ENCODE data around the gene RUNX2.
A peak's percentile ranks its signal among the peaks of the same experiment; 100 is the strongest.

RUNX2 gene

DNA sequence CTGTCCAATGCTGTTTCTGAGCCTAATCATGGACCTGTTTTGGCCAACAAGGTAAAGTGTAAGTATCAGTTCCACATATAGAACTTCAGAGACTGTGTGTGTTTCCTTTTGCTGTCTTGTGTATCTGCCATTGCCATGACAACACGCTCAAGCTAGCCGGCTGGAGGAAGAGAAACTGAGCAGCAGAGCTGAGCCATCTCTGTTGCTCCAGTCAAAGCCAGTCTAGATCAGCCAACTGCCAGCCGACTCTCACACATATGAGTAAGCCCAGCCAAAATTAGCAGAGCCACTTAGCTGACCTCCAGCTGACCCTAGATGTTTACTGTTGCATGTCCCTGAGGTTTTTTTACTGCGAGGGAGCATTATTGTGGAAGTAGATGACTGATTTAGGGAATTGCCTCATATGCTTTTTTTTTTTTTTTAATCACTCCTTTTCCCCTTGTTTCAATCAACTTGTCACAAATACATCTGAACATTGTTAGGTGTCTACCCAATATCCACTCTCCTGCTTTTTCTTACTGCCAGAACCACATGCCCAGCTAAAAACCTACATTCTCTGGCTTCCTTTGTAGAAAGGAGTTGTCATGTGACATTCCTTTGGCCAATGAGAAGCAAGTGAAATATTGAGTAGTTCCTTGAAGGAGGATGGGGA lies 353.9 kb downstream of the RUNX2 start:
- peak; percentile 31 for DNase-seq

DNA sequence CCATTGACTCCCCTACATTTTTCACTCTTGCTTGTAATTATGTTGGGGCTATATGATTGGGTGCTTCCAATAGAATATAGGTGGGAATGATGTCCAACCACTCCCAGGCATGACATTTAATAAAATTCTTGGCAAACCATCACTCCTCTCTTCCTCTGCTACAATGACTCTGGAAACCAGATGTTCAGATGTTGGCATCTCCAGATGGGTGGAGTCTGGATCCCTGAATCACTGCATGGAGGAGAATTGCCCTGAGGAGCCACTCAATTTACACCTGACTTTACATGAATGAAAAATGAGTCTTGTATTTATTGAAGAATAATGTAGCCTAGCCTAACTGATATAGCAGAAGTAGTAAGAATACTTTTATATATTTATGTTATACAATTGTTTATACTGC lies 356.3 kb downstream of the RUNX2 start:
- DNase-seq = no peak

- DNase-seq = no peak
Measured at GRCh38 chr6:45685076-45685475, 356.9 kb downstream of the RUNX2 start.

GRCh38 chr6:45686841-45687569 lies 358.9 kb downstream of the RUNX2 start:
- no peak for DNase-seq

DNA sequence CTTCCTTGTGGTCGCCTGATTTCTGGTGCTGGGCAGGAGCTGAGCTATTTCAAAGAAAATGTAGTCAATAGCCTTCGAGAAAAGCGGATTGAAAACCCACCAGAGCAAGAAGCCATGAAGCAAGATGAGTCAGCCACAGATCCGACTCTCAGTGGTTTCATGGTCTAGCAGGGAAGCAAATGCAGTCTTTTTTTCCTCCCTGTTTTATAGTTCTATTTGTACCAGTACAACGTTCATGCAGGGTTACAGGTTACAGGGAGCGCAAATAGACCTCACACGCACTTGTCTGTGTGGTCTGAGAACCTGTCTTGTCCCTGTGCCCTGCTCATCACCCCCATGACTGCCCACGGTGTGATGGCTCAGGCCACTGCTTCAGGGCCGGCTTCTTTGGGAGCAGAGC lies 359.4 kb downstream of the RUNX2 start:
- no peak for DNase-seq

DNA sequence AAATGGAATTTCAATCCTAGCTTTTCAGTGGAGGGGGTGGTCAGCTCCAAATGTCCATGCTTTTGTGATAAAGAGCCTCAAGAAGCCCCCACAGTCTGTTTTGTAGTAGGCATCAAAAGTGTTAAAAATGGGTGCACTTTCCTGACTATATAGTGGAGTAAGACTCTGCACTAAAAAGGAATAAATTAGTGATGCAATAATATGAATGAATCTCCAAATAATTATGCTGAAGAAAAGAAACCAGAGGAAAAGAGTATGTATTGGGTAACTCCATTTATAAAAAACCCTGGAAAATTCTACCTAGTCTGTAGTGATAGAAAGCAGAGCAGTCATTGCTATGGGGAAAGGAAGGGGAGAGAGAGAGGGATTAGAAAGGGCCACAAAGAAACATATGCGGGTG lies 360.1 kb downstream of the RUNX2 start:
- no peak for DNase-seq

DNA sequence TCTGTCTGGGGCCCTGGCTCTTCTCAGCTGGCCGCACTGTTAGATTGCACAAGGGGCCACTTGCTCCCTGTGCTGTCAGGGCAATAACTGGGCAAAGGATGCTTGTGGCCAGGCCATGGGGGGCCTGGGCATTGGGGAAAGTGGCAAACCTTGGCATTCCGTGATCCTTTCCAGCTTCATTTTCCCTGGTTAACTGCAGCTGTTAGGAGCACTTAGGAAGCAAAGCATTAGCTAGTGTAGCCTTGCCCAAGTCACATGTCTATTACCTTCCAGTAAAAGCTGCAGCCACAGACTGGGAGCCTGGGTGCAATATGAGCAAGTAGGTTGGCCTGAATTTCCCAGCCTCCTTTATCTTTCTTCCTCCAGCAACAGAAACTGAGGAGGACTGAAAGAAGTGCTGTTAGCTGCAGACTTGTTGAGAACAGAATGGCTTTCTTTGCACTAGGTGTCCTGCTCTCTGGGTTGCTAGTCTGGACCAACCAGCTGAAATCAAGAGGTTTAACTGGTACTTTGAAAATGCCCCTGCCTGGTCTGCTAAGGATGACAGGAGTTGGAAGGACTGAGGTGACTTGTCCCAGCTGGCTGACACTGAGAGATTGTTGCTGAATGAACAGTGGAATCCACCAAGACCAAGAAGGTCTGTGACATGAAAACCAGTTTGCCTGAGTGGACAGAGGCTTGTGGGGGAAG lies 361.9 kb downstream of the RUNX2 start:
- no peak for DNase-seq

DNA sequence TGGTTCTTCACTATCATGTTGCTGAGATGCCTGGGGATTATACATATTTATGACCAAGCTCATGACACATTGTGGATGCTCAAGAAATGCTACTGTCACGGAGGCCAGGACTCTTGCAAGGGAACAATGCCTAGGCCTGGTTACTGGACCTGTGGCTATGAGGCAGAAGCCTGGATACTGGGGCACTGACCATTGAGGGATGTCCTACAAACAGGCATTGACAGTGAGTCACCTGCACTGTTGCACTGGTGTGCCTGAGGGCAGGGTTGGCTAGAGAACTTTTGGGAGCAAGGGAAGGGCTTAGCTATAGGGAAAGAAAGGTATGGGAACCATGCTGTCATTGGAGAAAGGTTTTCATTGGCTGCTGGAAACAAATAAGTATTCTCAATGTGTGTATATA lies 362.7 kb downstream of the RUNX2 start:
- no peak for DNase-seq

- no peak for DNase-seq
Measured at GRCh38 chr6:45691426-45691825, 363.3 kb downstream of the RUNX2 start.

DNA sequence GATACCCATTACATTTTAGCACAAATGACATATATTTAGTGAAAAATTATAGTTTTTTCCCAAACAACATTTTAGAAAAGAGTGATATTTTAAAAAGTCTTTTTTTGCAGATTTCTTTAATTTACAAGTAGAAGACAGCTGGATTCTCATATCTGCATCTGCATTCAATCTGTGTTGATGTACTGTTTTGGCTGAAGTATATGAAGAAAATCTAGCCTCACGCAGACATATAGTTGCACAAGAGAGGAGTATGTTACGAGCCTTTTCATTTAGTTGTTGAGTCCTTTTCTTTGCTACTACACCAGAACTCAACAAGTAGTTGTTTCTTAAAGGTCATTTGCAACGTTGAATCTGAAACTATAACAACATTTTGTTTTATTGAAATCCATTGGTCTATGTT lies 363.9 kb downstream of the RUNX2 start:
- no peak for DNase-seq

GRCh38 chr6:45696738-45697137 lies 368.6 kb downstream of the RUNX2 start:
- DNase-seq = no peak

GRCh38 chr6:45697605-45698004 lies 369.5 kb downstream of the RUNX2 start:
- peak; percentile 97 for DNase-seq

- DNase-seq = peak; percentile 55
Measured at GRCh38 chr6:45698046-45698445, 369.9 kb downstream of the RUNX2 start.

DNA sequence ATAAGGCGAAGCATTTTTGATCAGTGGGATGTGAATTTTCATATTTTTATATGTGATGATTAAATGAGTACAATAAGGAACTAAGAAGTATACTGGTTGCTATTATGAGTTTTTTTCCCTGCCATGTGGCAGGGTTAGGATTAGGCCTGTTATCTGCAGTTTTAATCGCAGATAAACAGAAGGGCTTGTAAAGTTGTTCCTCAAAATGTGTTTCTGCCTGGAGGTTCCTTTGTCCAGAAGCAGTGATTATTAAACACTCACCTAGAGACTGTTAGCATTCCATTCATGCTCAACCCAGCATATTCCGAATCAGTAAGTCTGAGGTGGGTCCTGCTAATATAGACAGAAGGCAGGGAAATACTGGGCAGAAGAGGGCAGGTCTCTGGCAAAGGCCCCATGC lies 371.5 kb downstream of the RUNX2 start:
- DNase-seq = no peak

GRCh38 chr6:45702849-45703739 lies 375.0 kb downstream of the RUNX2 start:
- peak; percentile 85 for DNase-seq

GRCh38 chr6:45704056-45704800 lies 376.1 kb downstream of the RUNX2 start:
- DNase-seq = peak; percentile 61

GRCh38 chr6:45705137-45705855 lies 377.2 kb downstream of the RUNX2 start:
- DNase-seq = no peak

- DNase-seq = no peak
Measured at GRCh38 chr6:45706319-45706718, 378.2 kb downstream of the RUNX2 start.

DNA sequence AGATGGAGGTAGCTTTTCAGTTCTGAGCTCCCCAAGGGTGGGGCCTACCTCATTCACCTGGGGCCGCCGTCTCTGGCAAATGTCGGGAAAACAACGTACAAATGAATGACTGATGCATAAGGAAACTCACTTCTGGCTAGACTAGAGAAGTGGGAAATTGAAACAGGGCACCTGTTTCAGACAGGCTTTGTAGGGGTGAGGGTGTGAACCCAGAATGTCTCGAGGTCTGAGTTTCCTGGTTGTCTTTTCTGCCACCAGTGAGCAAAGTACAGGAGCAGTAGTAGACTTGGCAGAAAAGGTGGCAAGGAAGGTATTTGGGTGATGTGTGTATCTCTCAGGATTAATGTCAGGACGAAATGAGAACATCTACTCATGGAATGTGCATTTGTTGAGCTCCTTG lies 379.0 kb downstream of the RUNX2 start:
- DNase-seq = no peak

DNA sequence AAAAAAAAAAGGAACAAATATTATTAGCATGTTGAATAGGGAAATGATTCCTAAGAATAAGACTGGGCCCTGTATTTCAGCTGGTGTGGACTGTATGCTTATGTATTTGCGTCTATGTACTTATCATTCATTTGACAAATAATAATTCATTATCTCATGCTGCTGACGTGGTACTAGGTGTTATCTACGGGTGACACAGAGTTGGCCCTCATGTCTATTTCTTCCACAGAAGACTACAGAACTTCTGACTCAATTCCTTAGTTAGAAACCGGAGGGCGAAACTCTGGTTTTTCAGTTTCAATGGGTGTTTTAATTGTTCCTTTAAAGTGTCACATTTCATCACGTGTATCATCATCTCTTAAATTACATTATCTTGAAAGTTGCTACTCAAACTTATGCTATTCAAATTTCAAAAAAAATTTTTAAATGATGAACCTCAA lies 381.7 kb downstream of the RUNX2 start:
- no peak for DNase-seq

DNA sequence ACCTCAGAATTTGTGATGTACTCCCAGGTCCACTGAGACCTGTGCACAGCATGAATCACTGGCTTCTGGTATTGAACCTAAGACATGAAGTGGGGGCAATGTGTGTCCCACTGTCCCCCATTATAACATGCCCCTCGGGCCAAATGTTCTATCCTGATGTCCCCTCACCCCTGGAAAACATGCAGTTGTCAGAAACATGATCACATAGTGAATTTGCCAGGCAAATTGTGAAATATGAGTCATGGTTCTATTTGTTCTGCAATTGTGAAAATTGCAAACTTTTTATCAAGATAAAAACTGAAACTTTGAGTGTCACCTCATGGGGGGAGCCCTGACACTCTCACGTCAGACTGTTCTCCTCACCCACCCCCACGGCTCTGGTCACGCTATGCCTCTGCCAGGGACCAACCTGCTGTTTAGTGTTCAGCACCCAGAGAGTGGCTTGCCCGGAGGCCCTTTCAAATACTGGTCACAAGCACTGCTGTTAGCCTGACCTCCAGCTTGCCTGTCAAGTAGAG lies 382.2 kb downstream of the RUNX2 start:
- DNase-seq = peak; percentile 21
